HUES64 (cell line): Measurements from ENCODE around the gene CRYGN.
A peak's percentile ranks its signal among the peaks of the same experiment; 100 is the strongest.

Experiments used
- H3K27ac ChIP-seq: 2 replicates; pipeline ENCODE4 v1.7.0; 2013; ENCODE audit warnings: low read depth, low read length, inconsistent platforms
- H3K27me3 ChIP-seq: 2 replicates; pipeline ENCODE4 v1.6.1; 2013; ENCODE audit warnings: mild to moderate bottlenecking, low read length; ENCODE audit not compliant: insufficient read depth
- H3K36me3 ChIP-seq: 2 replicates; pipeline ENCODE4 v1.6.1; 2013; ENCODE audit warnings: mild to moderate bottlenecking, low read length; ENCODE audit not compliant: insufficient read depth
- H3K4me1 ChIP-seq: 2 replicates; pipeline ENCODE4 v1.6.1; 2013; ENCODE audit warnings: mild to moderate bottlenecking, low read length, moderate library complexity; ENCODE audit not compliant: insufficient read depth
- H3K4me3 ChIP-seq: 2 replicates; pipeline ENCODE4 v1.5.1; 2013; ENCODE audit warnings: mild to moderate bottlenecking, low read length, moderate library complexity
- H3K9ac ChIP-seq: 2 replicates; pipeline ENCODE4 v1.6.1; 2013; ENCODE audit warnings: mild to moderate bottlenecking, low read depth, low read length
- H3K9me3 ChIP-seq: 2 replicates; pipeline ENCODE4 v1.6.1; 2013; ENCODE audit warnings: low read depth, low read length; ENCODE audit not compliant: insufficient read depth
- WGBS: fragments of 150-250, 120-280 bp; methylation state at CpG from one replicate; pipeline ENCODE4 v1.1.7; 2013; ENCODE audit warnings: missing lambda C conversion rate; 5-methylcytosine and 5-hydroxymethylcytosine counted together

The CRYGN gene

DNA sequence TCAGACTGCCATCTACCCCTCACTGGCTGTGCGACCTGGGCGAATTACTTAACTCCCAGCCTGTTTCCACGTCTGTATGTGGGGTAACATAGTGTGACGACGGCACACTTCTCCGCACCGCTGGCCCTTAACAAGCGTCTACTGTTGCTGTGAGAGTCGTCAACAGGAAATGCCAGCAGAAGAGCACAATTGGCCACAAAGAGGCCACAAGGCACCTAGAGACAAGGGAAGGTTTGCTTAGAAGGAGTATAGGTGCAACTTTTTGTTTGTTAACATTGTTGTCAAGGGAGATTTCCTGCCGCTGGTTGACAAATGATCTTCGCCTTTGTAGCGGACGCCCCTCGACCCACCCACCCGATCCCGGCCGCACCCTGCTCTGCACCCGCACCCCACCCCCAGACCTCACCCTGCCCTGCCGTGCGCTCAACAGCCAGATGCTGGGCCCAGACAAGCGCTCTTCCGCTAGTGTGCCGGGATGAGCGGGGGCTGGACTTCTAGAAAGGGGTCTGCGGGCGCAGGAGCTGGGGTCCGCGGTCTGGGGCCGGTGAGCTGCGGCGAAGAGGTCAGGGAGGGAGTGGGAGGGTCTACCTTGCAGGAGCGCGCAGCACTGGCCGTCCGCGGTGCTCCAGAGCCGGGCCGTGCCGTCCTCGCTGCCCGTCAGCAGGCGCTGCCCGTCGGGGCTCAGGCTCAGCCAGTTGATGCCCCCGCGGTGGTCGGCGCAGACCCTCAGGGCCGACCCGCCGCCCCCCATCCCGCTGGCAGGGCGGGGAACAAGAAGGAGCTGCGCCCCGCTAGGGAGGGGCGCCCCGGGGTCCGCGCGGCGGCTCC, 30.9 kb downstream of the CRYGN start:
- Histone ChIP-seq H3K4me1 (peaks cover 12% of the 10 kb centered on the region), H3K9ac (peak overlapping the region; percentile 80), H3K36me3 (no peaks in the 10 kb centered on the region; the same call in 1 of the 2 replicates), H3K9me3 (no peaks in the 10 kb centered on the region), H3K27me3 (peaks cover 52% of the 10 kb centered on the region), H3K27ac (peak overlapping the region; percentile 53; the same call in 1 of the 2 replicates), H3K4me3 (peak overlapping the region; percentile 97)
- 2% methylated on average over 61 of the region's 61 CpGs for WGBS

DNA sequence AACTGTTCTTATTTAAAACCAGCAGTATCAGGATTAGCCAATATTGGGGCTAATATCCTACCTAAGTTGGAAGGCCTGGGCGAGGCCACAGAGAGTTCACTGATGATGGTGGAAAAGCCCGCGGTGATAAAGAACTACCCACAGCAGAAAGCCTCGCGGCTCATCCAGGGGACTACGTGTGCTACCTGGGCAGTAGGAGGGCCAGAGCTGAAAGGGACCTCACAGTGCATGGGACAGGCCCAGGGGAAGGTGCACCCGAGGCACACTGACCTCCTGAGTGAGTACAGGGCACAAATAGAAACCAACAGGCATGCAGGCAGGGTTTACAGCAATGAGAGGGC, 31.5 kb downstream of the CRYGN start:
- peak overlapping the region; percentile 97 for H3K4me3 ChIP-seq
- peaks cover 49% of the 10 kb centered on the region for H3K27me3 ChIP-seq
- peaks cover 12% of the 10 kb centered on the region for H3K4me1 ChIP-seq
- no peak overlapping the region for H3K9ac ChIP-seq
- 73% methylated on average over 7 of the region's 7 CpGs for WGBS
- peak overlapping the region; percentile 53; the same call in 1 of the 2 replicates for H3K27ac ChIP-seq
- no peaks in the 10 kb centered on the region; the same call in 1 of the 2 replicates for H3K36me3 ChIP-seq
- no peaks in the 10 kb centered on the region for H3K9me3 ChIP-seq

DNA sequence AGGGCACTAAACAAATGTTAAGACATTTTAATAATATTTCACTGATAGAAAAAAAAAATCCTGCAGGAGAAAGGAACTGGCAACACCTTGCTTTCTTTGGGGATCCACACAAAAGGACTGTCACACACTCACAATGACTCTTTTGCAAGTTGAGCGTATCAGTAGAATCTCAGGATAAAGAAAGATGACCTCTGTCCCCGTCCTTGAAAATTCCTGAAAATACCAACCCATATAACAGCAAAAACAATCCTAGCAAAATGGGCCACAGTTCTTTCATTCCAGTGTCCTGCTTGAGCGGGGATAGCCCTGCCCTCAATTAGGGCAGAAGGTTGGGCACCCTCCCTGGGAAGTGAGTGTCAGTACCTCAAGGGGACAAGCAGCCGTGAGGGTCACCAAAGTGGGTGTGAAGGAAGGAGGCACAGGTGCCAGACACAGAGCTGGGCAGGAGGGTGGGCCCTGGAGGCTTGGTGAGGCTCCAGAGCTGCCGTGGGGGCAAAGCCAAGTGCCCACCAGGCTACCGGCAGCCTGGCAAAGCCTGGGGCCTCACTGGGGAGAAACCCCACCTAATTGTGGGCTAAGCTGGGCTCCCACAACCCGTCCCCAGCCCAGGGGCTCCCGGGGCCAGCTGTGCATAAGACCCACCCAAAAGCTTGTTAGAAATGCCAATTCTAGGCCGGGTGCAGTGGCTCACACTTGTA, 32.9 kb downstream of the CRYGN start:
- Histone ChIP-seq H3K9ac (no peak overlapping the region), H3K36me3 (no peaks in the 10 kb centered on the region; the same call in 1 of the 2 replicates), H3K27ac (no peak overlapping the region), H3K4me1 (peaks cover 12% of the 10 kb centered on the region), H3K9me3 (no peaks in the 10 kb centered on the region), H3K27me3 (peaks cover 36% of the 10 kb centered on the region), H3K4me3 (no peak overlapping the region)
- 91% methylated on average over 9 of the region's 9 CpGs for WGBS

DNA sequence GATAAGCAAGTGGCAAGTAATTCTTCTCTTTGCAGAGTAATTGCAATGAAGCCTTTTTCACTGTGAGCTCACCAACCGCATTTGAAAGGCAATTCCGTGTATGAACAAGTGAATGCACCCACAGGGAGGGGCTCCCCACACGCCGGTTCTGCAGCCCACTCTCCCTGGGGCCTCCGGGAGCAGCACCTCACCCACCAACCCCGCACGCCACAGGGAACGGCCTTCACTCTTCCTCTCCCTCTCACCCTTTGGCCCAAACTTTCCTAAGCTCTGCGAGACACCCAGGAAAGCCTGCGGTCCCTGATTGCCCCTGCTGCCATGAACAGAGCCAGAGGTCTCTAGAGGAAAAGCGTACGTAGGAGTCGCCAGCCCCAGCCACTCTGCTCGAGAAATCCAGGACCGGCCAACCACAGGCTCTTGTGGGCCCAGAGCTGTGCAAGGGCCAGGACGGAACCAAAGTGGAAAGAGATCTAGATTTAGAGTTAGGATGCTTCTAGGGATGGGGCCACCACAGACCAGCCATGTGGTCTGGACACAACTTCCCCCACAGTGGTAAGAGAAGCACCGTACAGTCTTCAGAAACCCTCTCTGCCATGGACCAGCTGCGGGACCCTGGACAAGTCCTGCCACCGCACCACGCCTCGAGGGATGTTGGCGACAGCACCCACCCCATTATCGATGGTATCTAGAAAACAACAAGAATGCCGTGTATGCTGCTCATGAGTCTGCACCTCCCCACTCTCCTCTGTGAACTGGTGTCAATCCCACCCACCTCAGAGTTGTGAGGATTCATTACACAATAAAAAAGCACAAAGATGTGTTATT, 33.7 kb downstream of the CRYGN start:
- H3K27ac ChIP-seq = no peak overlapping the region

DNA sequence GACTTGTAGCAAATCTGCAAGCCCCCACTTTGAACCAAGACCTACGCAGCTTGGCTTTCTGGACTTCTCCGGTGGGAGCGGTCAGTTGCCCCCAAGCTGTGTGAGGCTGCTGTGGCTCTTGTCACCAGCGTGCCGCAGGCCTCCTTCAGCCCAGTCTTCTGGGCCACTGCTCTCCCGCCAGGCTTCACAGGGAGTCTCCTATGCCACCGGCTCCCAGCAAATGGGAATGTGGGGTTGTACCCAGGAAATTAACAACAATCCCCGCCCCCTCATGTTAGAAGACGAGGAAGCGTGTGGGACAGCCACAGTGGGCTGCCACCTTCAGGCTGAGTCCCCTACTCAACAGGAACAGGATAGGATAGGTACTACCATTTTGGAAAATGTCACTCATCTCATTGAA, 34.4 kb downstream of the CRYGN start:
- Histone ChIP-seq H3K27ac (no peak overlapping the region), H3K4me1 (peaks cover under 1% of the 10 kb centered on the region; the same call in 1 of the 2 replicates), H3K27me3 (peaks cover 21% of the 10 kb centered on the region), H3K9me3 (no peaks in the 10 kb centered on the region), H3K9ac (no peak overlapping the region), H3K36me3 (no peaks in the 10 kb centered on the region; the same call in 1 of the 2 replicates), H3K4me3 (no peak overlapping the region)
- 91% methylated on average over 10 of the region's 10 CpGs for WGBS

More for the DNA sequence above, 33.7 kb downstream of the CRYGN start:
- 93% methylated on average over 24 of the region's 24 CpGs for WGBS
- Histone ChIP-seq H3K4me1 (peaks cover 7% of the 10 kb centered on the region), H3K9ac (no peak overlapping the region), H3K36me3 (no peaks in the 10 kb centered on the region; the same call in 1 of the 2 replicates), H3K4me3 (no peak overlapping the region), H3K9me3 (no peaks in the 10 kb centered on the region), H3K27me3 (peaks cover 28% of the 10 kb centered on the region)

DNA sequence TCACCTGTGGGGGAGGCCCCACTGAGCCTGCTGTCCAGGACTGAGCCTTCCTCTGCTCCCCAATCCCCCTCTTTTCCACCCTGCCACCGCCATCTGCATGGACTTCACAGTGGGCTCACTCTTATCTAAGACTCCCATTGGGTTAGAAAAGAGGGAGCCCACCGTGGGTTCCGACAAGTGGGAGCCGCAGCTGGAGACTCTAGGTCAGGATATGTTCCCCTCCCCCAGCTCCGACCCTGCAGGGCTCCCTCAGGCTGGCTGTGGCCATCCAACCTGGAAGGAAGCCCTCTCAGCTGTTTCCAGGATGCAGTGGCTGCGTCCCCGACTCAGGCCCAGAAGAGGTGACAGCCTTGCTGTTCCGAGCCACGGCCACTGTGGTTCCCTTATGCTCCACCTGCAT, 34.9 kb downstream of the CRYGN start:
- Histone ChIP-seq H3K27me3 (peaks cover 16% of the 10 kb centered on the region), H3K36me3 (no peaks in the 10 kb centered on the region; the same call in 1 of the 2 replicates), H3K9me3 (no peaks in the 10 kb centered on the region), H3K9ac (no peak overlapping the region), H3K27ac (no peak overlapping the region), H3K4me3 (no peak overlapping the region), H3K4me1 (no peaks in the 10 kb centered on the region)
- WGBS = 87% methylated on average over 9 of the region's 9 CpGs

DNA sequence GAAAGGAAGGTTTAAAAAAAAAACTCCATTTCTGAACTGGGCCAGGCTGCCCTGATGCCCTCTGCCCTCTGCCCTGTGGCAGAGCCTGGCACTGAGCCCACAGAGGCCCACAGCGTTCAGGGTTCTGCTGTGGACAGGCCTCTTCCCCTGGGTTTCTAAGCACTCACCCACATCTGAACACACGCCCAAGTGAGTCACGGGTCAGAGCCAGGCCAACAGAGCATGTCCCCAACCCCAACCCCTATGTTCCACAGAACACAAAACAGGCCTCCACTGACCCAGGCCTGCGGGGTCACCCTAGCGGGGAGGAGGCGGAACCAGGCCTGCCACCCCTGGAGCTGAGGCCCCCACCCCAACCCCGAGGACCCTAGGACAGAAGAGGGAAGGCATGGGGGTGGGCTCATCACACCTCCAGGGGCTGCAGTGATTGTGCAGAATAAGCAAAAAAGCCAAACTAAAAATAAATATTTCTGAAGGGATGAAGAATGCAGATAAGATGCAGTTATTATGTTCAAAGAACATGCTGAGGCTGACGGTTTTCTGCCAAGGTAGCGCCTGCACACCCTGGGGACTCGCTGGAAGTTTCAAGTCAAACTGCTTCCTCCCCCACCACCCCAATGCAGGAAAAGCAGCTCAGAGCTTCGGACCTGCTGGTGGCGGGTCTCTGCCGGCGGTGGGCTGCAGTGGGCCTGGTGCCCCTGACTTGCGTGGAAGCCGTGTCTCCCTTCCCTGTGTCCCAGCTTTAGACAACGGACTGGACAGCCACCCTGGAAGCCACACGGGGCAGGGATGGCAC, 35.5 kb downstream of the CRYGN start:
- no peak overlapping the region for H3K9ac ChIP-seq
- H3K27ac ChIP-seq = no peak overlapping the region
- H3K9me3 ChIP-seq = no peaks in the 10 kb centered on the region
- whole genome bisulfite sequencing = 91% methylated on average over 18 of the region's 18 CpGs
- H3K4me3 ChIP-seq = no peak overlapping the region
- H3K4me1 ChIP-seq = no peaks in the 10 kb centered on the region
- peaks cover 11% of the 10 kb centered on the region for H3K27me3 ChIP-seq
- no peaks in the 10 kb centered on the region; the same call in 1 of the 2 replicates for H3K36me3 ChIP-seq

DNA sequence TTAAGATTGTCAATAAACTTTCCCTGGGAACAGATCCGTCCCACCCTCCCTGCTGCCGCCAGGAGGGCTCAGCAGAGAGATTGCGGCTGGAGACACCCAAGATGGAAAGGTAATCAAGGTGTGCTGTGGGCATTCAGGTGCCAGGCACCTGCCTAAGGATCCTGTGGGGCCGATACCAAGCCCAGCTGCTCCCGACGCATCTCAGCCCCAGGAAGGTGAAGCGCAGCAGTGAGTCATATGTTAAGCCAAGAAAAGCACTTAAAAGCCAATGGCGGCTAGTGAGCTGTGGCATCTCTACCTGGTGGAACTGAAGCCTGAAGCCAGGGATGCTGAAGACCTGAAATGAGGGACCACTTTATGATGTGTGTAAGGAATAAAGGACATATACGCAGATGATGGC, 36.2 kb downstream of the CRYGN start:
- Histone ChIP-seq H3K4me3 (no peak overlapping the region), H3K9me3 (no peaks in the 10 kb centered on the region), H3K27ac (no peak overlapping the region), H3K27me3 (peaks cover 5% of the 10 kb centered on the region; the same call in 1 of the 2 replicates), H3K4me1 (no peaks in the 10 kb centered on the region), H3K36me3 (no peaks in the 10 kb centered on the region; the same call in 1 of the 2 replicates), H3K9ac (no peak overlapping the region)
- WGBS = 88% methylated on average over 9 of the region's 9 CpGs

DNA sequence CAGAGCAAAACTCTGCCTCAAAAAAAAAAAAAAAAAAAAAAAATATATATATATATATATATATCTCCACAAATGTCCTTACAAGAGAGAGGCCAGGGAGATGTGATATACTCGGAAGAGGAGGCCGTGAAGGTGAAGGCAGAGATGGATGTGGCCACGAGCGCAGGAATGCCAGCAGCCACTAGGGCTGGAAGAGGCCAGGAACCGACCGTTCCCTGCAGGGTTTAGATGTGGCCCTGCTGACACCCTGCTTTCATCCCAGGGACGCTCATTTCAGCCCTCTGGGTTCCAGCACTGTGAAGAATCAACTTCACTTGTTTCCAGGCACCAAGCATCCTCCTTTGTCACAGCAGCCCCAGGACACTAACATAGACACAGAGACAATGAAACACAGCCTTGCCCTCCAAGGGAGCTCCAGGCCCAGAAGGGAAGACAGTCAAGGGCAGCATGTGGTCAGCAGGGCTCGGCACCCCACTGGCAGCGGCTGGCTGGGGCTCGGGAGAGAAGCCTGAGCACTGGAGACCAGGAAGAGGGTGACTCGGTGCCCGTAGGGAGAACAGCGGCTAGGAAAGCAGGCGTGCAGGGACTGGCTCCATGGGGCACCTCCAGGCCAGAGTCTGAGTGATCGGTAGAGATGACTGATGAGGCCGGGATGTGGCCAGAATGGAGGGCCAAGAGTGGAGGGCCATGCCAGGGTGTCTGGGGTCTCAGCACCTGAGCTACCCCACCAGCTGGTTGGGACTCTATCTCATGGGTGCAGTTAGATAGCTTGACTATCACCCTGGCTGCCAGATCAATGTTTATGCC, 37.7 kb downstream of the CRYGN start:
- no peaks in the 10 kb centered on the region for H3K4me1 ChIP-seq
- no peak overlapping the region for H3K9ac ChIP-seq
- 86% methylated on average over 16 of the region's 16 CpGs for WGBS
- no peaks in the 10 kb centered on the region for H3K9me3 ChIP-seq
- peaks cover 8% of the 10 kb centered on the region; the same call in 1 of the 2 replicates for H3K36me3 ChIP-seq
- no peak overlapping the region for H3K4me3 ChIP-seq
- H3K27ac ChIP-seq = no peak overlapping the region
- H3K27me3 ChIP-seq = no peaks in the 10 kb centered on the region
